HFFc6 (cell line): Measurements from ENCODE around the gene CAMK2B. TPM values are rescaled to one million over a fixed set of nuclear protein-coding genes. Genes with fewer than 3 reads are reported as not detected.
"Not testable (repeated sequence)": the region's sequence is repeated elsewhere in the genome, so short reads cannot be mapped to it uniquely, and the experiment has no call there.

Experiments used
- DNase-seq: peaks from one replicate; pipeline ENCODE4 v3.0.0-alpha.2; 2018
- H3K27ac Mint-ChIP-seq: 2 replicates; pipeline ENCODE4 v1.8.0; 2020; ENCODE audit warnings: mild to moderate bottlenecking, mixed read lengths
- H3K27me3 Mint-ChIP-seq: 2 replicates; pipeline ENCODE4 v1.8.0; 2021; ENCODE audit warnings: mild to moderate bottlenecking, moderate library complexity, mixed read lengths; ENCODE audit not compliant: insufficient read depth
- H3K36me3 Mint-ChIP-seq: 2 replicates; pipeline ENCODE4 v1.8.0; 2021; ENCODE audit warnings: low read depth, mixed read lengths
- H3K4me1 Mint-ChIP-seq: 2 replicates; pipeline ENCODE4 v1.8.0; 2020; ENCODE audit warnings: low read depth, mixed read lengths
- H3K4me3 Mint-ChIP-seq: 2 replicates; pipeline ENCODE4 v1.8.0; 2020; ENCODE audit warnings: mild to moderate bottlenecking, moderate library complexity, mixed read lengths
- H3K9me3 Mint-ChIP-seq: 2 replicates; pipeline ENCODE4 v1.8.0; 2020; ENCODE audit warnings: mild to moderate bottlenecking, mixed read lengths
- CTCF ChIP-seq: fragments of 200-600 bp; sonication (generic); IDR thresholded peaks from 2 replicates; pipeline ENCODE4 v1.5.0; 2021; ENCODE audit warnings: antibody characterized with exemption, mild to moderate bottlenecking
- total RNA-seq, 6 experiments: library from RNA; stranded (reverse); fragmentation: NEBNext Ultra II Directional; extraction: Animal tissue kit (Norgen Biotek cat#: 25700); gene quantifications; 2 replicates in 1 of 6; 3 replicates in 5 of 6; pipeline ENCODE4 v1.2.3, GENCODE V29; 2021

The CAMK2B gene
- total RNA-seq, 6 experiments from 2014 or later: 0.11 to 0.41 TPM; not detected in 4

- H3K27ac Mint-ChIP-seq: no peak overlapping the region
- H3K27me3 Mint-ChIP-seq: peaks cover 38% of the 10 kb centered on the region
- no peak for DNase-seq
Measured at GRCh38 chr7:44177570-44178131, 147.7 kb downstream of the CAMK2B start.

DNA sequence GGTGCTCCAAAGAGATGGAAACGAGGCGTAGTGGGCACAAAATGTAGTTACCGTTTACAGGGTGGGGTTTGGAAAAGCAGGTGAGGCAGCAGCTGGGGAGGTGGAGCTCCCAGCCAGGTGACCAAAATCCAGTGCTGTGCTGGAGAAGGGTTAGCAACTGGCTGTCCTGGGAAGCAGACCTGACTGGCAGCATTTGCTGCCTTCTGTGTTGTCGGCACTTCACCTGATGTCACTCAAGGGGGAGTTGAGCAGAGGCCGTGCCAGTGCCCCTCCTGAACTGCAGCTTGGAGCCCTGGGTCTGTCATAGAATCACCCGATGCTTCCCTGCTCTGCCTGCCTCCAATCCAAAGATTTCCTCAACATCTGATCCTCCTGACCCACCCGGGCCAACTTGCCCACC is 148.9 kb downstream of the CAMK2B start:
- no peaks in the 10 kb centered on the region for H3K36me3 Mint-ChIP-seq
- no peaks in the 10 kb centered on the region for H3K9me3 Mint-ChIP-seq
- H3K4me3 Mint-ChIP-seq: no peak overlapping the region
- peaks cover 32% of the 10 kb centered on the region for H3K27me3 Mint-ChIP-seq
- no peak overlapping the region for H3K27ac Mint-ChIP-seq
- peaks cover 11% of the 10 kb centered on the region for H3K4me1 Mint-ChIP-seq
- no peak for DNase-seq
- TF ChIP-seq CTCF: no peak

More at GRCh38 chr7:44177570-44178131, 147.7 kb downstream of the CAMK2B start:
- Mint-ChIP-seq H3K9me3 (peaks cover 7% of the 10 kb centered on the region), H3K4me1 (peaks cover 11% of the 10 kb centered on the region), H3K4me3 (no peak overlapping the region), H3K36me3 (peaks cover 7% of the 10 kb centered on the region)
- TF ChIP-seq CTCF: no peak

DNA sequence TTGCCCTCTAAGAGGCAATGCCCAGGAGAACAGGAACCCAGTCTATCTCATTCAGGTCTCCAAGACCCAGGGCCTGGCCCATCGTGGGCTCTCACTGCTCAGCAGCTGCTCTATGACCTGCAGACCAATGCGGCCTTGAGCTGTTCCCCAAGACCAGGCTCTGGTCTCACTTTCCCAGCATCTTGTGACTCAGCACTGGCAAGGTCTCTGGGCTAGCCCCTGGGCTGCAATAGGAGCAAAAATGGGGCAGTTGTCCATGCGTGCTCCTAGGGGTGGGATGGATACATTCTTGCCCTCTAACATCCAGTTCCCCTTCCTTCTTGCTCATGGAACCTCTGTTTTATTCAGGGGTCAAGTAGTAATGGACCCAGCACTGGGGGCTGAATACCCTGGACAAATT is 149.7 kb downstream of the CAMK2B start:
- no peaks in the 10 kb centered on the region for H3K9me3 Mint-ChIP-seq
- H3K27ac Mint-ChIP-seq: no peak overlapping the region
- no peak for TF ChIP-seq CTCF
- H3K4me3 Mint-ChIP-seq: no peak overlapping the region
- H3K27me3 Mint-ChIP-seq: peaks cover 35% of the 10 kb centered on the region
- H3K36me3 Mint-ChIP-seq: no peaks in the 10 kb centered on the region
- H3K4me1 Mint-ChIP-seq: peaks cover 11% of the 10 kb centered on the region
- DNase-seq: no peak

DNA sequence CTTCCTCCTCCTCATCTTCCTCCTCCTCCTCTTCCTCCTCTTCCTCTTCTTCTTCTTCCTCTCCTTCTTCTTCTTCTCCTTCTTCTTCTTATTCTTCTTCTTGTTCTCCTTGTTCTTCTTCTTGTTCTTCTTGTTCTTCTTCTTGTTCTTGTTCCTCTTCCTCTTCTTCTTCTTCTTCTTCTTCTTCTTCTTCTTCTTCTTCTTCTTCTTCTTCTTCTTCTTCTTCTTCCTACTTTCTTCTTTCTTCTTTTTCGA is 150.8 kb downstream of the CAMK2B start:
- H3K27me3 Mint-ChIP-seq: peaks cover 31% of the 10 kb centered on the region
- DNase-seq, H3K36me3 Mint-ChIP-seq, H3K27ac Mint-ChIP-seq, H3K9me3 Mint-ChIP-seq, H3K4me3 Mint-ChIP-seq: not testable (repeated sequence)
- H3K4me1 Mint-ChIP-seq: peaks cover 11% of the 10 kb centered on the region

DNA sequence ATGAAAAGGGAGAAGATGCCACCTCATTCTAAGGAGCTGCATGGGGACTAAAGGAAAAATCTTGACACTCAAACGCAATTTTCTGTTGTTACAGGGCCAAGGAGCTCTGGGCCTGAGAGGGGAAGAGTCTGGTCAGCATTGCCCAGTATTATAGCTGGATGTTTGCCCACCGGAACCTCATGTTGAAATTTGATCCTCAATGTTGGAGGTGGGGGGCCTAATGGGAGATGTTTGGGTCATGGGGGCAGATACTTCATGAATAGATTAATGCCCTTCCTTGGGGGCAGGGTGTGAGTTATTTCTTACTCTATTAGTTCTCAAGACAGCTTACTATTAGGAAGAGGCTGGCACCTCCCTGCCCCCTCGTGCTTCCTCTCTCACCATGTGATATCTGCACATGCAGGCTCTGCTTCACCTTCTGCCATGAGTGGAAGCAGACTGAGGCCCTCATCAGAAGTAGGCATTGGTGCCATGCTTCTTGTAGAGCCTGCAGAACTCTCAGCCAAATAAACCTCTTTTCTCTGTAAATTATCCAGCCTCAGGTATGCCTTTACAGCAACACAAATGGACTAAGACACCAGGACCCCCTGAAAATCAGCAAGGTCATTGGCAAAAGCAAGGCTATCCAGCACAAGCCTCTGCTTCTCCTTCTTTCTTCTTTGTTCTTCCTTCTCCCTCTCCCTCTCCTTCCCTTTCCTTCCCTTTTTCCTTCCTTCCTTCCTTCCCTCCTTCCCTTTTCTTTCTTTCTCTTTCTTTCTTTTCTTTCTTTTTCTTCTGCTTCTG is 151.3 kb downstream of the CAMK2B start:
- no peaks in the 10 kb centered on the region for H3K9me3 Mint-ChIP-seq
- peaks cover 28% of the 10 kb centered on the region for H3K27me3 Mint-ChIP-seq
- no peak overlapping the region for H3K4me3 Mint-ChIP-seq
- no peak overlapping the region for H3K27ac Mint-ChIP-seq
- no peak for DNase-seq
- TF ChIP-seq CTCF: no peak
- no peaks in the 10 kb centered on the region for H3K36me3 Mint-ChIP-seq
- peaks cover 11% of the 10 kb centered on the region for H3K4me1 Mint-ChIP-seq

GRCh38 chr7:44172803-44173424 is 152.5 kb downstream of the CAMK2B start:
- DNase-seq: no peak
- Mint-ChIP-seq H3K4me3 (no peak overlapping the region), H3K9me3 (no peaks in the 10 kb centered on the region), H3K4me1 (peaks cover 7% of the 10 kb centered on the region), H3K27me3 (peaks cover 28% of the 10 kb centered on the region), H3K36me3 (no peaks in the 10 kb centered on the region), H3K27ac (no peak overlapping the region)
- no peak for TF ChIP-seq CTCF
